Measurements from ENCODE around the gene OTUD1. TPM values are rescaled to one million over a fixed set of nuclear protein-coding genes. Genes with fewer than 3 reads are reported as not detected.

The OTUD1 gene
- total RNA-seq, 1 experiment from 2014 or later = 5.7 TPM

DNA sequence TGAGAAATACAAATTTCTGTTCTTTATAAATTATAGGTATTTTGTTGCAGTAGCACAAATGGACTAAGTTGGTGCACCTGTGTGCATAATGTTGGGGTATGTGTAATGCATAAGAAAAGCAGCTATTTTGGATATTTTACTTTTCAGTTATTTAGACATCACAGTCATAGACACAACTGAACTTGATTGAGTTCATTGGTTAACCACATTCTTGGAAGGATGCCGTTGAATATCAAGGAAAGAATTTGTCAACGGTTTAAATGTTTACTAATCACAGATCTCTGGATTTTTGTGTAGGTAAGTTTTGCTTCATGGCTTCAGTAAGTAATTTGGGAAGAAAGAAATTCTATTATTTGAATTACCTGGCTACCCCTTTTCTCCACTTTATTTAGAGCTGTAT is 4.1 kb downstream of the OTUD1 start:
- TF ChIP-seq RAD21 (IDR thresholded peaks at IDR 0.05; ENCODE audit: low read depth) = no peak
- TF ChIP-seq TCF7L2 (IDR thresholded peaks at IDR 0.05; ENCODE audit: borderline replicate concordance, extremely low read depth, insufficient read depth, insufficient read length) = no peak
- TF ChIP-seq, protein P1, sequence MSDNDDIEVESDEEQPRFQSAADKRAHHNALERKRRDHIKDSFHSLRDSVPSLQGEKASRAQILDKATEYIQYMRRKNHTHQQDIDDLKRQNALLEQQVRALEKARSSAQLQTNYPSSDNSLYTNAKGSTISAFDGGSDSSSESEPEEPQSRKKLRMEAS (IDR thresholded peaks at IDR 0.05) = no peak
- TF ChIP-seq, protein P2, sequence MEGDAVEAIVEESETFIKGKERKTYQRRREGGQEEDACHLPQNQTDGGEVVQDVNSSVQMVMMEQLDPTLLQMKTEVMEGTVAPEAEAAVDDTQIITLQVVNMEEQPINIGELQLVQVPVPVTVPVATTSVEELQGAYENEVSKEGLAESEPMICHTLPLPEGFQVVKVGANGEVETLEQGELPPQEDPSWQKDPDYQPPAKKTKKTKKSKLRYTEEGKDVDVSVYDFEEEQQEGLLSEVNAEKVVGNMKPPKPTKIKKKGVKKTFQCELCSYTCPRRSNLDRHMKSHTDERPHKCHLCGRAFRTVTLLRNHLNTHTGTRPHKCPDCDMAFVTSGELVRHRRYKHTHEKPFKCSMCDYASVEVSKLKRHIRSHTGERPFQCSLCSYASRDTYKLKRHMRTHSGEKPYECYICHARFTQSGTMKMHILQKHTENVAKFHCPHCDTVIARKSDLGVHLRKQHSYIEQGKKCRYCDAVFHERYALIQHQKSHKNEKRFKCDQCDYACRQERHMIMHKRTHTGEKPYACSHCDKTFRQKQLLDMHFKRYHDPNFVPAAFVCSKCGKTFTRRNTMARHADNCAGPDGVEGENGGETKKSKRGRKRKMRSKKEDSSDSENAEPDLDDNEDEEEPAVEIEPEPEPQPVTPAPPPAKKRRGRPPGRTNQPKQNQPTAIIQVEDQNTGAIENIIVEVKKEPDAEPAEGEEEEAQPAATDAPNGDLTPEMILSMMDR (IDR thresholded peaks at IDR 0.05 in 2 of 3, conservative IDR thresholded peaks at IDR 0.05 in 1 of 3; ENCODE audit: borderline replicate concordance in 1 of 3, insufficient read depth in 1 of 3, low read depth in 2 of 3, low read length in 2 of 3) = no peak
- no peak for TF ChIP-seq CEBPB (IDR thresholded peaks at IDR 0.05; ENCODE audit: low read depth)
- no peak for TF ChIP-seq JUND (IDR thresholded peaks at IDR 0.05)
- TF ChIP-seq, protein P3, sequence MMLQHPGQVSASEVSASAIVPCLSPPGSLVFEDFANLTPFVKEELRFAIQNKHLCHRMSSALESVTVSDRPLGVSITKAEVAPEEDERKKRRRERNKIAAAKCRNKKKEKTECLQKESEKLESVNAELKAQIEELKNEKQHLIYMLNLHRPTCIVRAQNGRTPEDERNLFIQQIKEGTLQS (IDR thresholded peaks at IDR 0.05) = no peak
- TF ChIP-seq SRF (IDR thresholded peaks at IDR 0.05; ENCODE audit: low read depth) = no peak
- no peak for TF ChIP-seq SIN3A (IDR thresholded peaks at IDR 0.05; ENCODE audit: low read depth)
- TF ChIP-seq, protein P4, sequence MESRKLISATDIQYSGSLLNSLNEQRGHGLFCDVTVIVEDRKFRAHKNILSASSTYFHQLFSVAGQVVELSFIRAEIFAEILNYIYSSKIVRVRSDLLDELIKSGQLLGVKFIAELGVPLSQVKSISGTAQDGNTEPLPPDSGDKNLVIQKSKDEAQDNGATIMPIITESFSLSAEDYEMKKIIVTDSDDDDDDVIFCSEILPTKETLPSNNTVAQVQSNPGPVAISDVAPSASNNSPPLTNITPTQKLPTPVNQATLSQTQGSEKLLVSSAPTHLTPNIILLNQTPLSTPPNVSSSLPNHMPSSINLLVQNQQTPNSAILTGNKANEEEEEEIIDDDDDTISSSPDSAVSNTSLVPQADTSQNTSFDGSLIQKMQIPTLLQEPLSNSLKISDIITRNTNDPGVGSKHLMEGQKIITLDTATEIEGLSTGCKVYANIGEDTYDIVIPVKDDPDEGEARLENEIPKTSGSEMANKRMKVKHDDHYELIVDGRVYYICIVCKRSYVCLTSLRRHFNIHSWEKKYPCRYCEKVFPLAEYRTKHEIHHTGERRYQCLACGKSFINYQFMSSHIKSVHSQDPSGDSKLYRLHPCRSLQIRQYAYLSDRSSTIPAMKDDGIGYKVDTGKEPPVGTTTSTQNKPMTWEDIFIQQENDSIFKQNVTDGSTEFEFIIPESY (IDR thresholded peaks at IDR 0.05; ENCODE audit: extremely low read depth, insufficient replicate concordance, low read length) = no peak
- no peak for TF ChIP-seq EZH2phosphoT487 (IDR thresholded peaks at IDR 0.05; ENCODE audit: borderline replicate concordance)
- TF ChIP-seq EGR1 (IDR thresholded peaks at IDR 0.05; ENCODE audit: low read depth) = no peak
- TF ChIP-seq YY1 (IDR thresholded peaks at IDR 0.05; ENCODE audit: extremely low read depth, insufficient replicate concordance, low read depth, low read length) = no peak
- TF ChIP-seq ELF1 (IDR thresholded peaks at IDR 0.05; ENCODE audit: borderline replicate concordance, low read depth) = no peak
- no peak for TF ChIP-seq POLR2AphosphoS5 (IDR thresholded peaks at IDR 0.05; ENCODE audit: low read depth, low read length)
- TF ChIP-seq ZNF274 (IDR thresholded peaks at IDR 0.05; ENCODE audit: low read depth, low read length) = no peak
- TF ChIP-seq REST (IDR thresholded peaks at IDR 0.05; ENCODE audit: low read depth) = no peak
- TF ChIP-seq POLR2A (IDR thresholded peaks at IDR 0.05; ENCODE audit: borderline replicate concordance, extremely low read depth, insufficient read depth, insufficient read length) = no peak
- TF ChIP-seq SP1 (IDR thresholded peaks at IDR 0.05; ENCODE audit: low read depth) = no peak
- TF ChIP-seq EZH2 (IDR thresholded peaks at IDR 0.05) = no peak
- BruUV-seq (replicated peaks) = no TSS peak
- Histone ChIP-seq H3K4me2 (ENCODE audit: low read length) (no peak overlapping the region), H4K20me1 (ENCODE audit: insufficient read depth) (no peaks in the 10 kb centered on the region), H3K27ac (ENCODE audit: low read depth, low read length) (no peak overlapping the region), H3K4me1 (ENCODE audit: control insufficient read depth in 1 of 2, insufficient read depth in 2 of 2, low read length in 2 of 2) (peaks cover 0 to 12% of the 10 kb centered on the region in 2 experiments; a peak in 3 of 4 replicates), H3K9me2 (ENCODE audit: insufficient read depth) (no peaks in the 10 kb centered on the region), H3K9me3 (ENCODE audit: control insufficient read depth in 1 of 2, insufficient read depth in 1 of 2, low read depth in 1 of 2, low read length in 2 of 2) (no peaks in the 10 kb centered on the region), H3K9ac (ENCODE audit: low read length) (no peak overlapping the region), H3K4me3 (replicated peaks in 1 of 2; ENCODE audit: low read depth in 1 of 2, low read length in 2 of 2) (no peak overlapping the region), H3K36me3 (ENCODE audit: control insufficient read depth in 1 of 2, insufficient read depth in 2 of 2, low read length in 2 of 2) (no peaks in the 10 kb centered on the region), H2AFZ (ENCODE audit: low read depth, low read length, poor library complexity, severe bottlenecking) (no peak overlapping the region), H3K27me3 (ENCODE audit: insufficient read depth, low read length) (no peaks in the 10 kb centered on the region), H3K79me2 (ENCODE audit: insufficient read depth, low read length) (no peaks in the 10 kb centered on the region)
- ChIA-PET RAD21 (ENCODE audit: low non-redundant PET in 1 of 2, low total read pairs in 2 of 2, uncharacterized antibody in 2 of 2, unreplicated experiment in 2 of 2) (no interaction called here), CTCF (no interaction called here), POLR2A (no interaction called here)
- ATAC-seq (no peak), DNase-seq (ENCODE audit: low read depth, low spot score) (no peak)
- intact Hi-C loops (cut with micrococcal nuclease) = no loop called here
